ENCODE measurements around the gene DNAJA3. TPM values are rescaled to one million over a fixed set of nuclear protein-coding genes. Genes with fewer than 3 reads are reported as not detected.

Gene DNAJA3
- total and polyA plus RNA-seq, 9 of the 15 experiments (the other 6 are each of a cell fraction or from before 2014, with no cell fraction given), result 8.1 to 105 (median 79.0) TPM

DNA sequence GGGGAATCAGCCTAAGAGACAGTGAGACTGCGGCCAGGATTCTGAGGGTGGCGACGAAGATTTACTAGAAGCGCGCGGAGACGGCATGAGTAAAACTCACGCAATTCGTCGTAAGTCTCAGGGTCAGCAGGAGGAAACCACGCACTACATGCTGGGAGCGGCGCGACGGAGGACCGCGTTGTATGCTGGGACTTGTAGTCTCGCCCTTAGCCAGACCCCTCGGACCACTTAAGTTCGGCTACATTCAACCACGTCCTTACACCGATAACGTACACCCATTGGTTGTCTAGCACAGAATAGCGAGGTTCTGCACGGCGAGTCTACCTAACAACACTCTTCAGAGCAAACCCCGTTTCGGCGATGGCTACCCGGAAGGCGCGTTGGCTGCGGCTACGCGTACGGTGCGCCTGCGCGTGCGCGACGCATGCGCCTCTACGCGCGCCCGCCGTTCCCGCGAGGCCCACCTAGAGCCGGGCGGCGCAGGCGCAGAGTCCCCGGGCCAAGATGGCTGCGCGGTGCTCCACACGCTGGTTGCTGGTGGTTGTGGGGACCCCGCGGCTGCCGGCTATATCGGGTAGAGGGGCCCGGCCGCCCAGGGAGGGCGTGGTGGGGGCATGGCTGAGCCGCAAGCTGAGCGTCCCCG is at the start of gene DNAJA3 (continued):
- TF ChIP-seq, protein P1, sequence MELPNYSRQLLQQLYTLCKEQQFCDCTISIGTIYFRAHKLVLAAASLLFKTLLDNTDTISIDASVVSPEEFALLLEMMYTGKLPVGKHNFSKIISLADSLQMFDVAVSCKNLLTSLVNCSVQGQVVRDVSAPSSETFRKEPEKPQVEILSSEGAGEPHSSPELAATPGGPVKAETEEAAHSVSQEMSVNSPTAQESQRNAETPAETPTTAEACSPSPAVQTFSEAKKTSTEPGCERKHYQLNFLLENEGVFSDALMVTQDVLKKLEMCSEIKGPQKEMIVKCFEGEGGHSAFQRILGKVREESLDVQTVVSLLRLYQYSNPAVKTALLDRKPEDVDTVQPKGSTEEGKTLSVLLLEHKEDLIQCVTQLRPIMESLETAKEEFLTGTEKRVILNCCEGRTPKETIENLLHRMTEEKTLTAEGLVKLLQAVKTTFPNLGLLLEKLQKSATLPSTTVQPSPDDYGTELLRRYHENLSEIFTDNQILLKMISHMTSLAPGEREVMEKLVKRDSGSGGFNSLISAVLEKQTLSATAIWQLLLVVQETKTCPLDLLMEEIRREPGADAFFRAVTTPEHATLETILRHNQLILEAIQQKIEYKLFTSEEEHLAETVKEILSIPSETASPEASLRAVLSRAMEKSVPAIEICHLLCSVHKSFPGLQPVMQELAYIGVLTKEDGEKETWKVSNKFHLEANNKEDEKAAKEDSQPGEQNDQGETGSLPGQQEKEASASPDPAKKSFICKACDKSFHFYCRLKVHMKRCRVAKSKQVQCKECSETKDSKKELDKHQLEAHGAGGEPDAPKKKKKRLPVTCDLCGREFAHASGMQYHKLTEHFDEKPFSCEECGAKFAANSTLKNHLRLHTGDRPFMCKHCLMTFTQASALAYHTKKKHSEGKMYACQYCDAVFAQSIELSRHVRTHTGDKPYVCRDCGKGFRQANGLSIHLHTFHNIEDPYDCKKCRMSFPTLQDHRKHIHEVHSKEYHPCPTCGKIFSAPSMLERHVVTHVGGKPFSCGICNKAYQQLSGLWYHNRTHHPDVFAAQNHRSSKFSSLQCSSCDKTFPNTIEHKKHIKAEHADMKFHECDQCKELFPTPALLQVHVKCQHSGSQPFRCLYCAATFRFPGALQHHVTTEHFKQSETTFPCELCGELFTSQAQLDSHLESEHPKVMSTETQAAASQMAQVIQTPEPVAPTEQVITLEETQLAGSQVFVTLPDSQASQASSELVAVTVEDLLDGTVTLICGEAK (IDR thresholded peaks at IDR 0.05), result peak; percentile 74
- TF ChIP-seq, protein P1 (CRISPR knock-in tag; IDR thresholded peaks at IDR 0.05), result no peak
- TF ChIP-seq, protein P2, sequence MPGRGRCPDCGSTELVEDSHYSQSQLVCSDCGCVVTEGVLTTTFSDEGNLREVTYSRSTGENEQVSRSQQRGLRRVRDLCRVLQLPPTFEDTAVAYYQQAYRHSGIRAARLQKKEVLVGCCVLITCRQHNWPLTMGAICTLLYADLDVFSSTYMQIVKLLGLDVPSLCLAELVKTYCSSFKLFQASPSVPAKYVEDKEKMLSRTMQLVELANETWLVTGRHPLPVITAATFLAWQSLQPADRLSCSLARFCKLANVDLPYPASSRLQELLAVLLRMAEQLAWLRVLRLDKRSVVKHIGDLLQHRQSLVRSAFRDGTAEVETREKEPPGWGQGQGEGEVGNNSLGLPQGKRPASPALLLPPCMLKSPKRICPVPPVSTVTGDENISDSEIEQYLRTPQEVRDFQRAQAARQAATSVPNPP (IDR thresholded peaks at IDR 0.05; ENCODE audit: borderline replicate concordance, insufficient read depth, insufficient read length), result no peak
- TF ChIP-seq U2AF1 (optimal IDR thresholded peaks at IDR 0.05; ENCODE audit: low read depth, low read length), result peak; percentile 60
- TF ChIP-seq RBFOX2 (IDR thresholded peaks at IDR 0.05; ENCODE audit: low read depth, low read length), result peak; percentile 97
- no peak for TF ChIP-seq ZNF830 (CRISPR knock-in tag; IDR thresholded peaks at IDR 0.05)
- TF ChIP-seq, protein P3, sequence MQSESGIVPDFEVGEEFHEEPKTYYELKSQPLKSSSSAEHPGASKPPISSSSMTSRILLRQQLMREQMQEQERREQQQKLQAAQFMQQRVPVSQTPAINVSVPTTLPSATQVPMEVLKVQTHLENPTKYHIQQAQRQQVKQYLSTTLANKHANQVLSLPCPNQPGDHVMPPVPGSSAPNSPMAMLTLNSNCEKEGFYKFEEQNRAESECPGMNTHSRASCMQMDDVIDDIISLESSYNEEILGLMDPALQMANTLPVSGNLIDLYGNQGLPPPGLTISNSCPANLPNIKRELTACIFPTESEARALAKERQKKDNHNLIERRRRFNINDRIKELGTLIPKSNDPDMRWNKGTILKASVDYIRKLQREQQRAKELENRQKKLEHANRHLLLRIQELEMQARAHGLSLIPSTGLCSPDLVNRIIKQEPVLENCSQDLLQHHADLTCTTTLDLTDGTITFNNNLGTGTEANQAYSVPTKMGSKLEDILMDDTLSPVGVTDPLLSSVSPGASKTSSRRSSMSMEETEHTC (IDR thresholded peaks at IDR 0.05), result no peak; the same call in 1 of the 2 replicates
- TF ChIP-seq FOXA1 (IDR thresholded peaks at IDR 0.05; ENCODE audit: borderline replicate concordance), result no peak
- no peak for TF ChIP-seq ZNF134 (CRISPR knock-in tag; conservative IDR thresholded peaks at IDR 0.05)
- TF ChIP-seq EP300 (IDR thresholded peaks at IDR 0.05; ENCODE audit: low read length), result peak; percentile 60
- TF ChIP-seq, protein P4, sequence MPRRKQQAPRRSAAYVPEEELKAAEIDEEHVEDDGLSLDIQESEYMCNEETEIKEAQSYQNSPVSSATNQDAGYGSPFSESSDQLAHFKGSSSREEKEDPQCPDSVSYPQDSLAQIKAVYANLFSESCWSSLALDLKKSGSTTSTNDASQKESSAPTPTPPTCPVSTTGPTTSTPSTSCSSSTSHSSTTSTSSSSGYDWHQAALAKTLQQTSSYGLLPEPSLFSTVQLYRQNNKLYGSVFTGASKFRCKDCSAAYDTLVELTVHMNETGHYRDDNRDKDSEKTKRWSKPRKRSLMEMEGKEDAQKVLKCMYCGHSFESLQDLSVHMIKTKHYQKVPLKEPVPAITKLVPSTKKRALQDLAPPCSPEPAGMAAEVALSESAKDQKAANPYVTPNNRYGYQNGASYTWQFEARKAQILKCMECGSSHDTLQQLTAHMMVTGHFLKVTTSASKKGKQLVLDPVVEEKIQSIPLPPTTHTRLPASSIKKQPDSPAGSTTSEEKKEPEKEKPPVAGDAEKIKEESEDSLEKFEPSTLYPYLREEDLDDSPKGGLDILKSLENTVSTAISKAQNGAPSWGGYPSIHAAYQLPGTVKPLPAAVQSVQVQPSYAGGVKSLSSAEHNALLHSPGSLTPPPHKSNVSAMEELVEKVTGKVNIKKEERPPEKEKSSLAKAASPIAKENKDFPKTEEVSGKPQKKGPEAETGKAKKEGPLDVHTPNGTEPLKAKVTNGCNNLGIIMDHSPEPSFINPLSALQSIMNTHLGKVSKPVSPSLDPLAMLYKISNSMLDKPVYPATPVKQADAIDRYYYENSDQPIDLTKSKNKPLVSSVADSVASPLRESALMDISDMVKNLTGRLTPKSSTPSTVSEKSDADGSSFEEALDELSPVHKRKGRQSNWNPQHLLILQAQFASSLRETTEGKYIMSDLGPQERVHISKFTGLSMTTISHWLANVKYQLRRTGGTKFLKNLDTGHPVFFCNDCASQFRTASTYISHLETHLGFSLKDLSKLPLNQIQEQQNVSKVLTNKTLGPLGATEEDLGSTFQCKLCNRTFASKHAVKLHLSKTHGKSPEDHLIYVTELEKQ (CRISPR knock-in tag; IDR thresholded peaks at IDR 0.05), result no peak
- TF ChIP-seq HLTF (IDR thresholded peaks at IDR 0.05), result 0 out of 2 replicates have a peak, but pooled peaks have one; percentile 8
- TF ChIP-seq NCOA1 (IDR thresholded peaks at IDR 0.05; ENCODE audit: low read depth), result 0 out of 2 replicates have a peak, but pooled peaks have one; percentile 61
